DOHH2 (cell line): ENCODE measurements around the gene OR9Q1.

Source experiments
- H3F3A ChIP-seq: fragments of 200-600 bp; sonication (generic), shearing (Covaris generic); 2 replicates; pipeline ENCODE4 v1.6.0; 2016; ENCODE audit warnings: antibody characterized with exemption, mild to moderate bottlenecking; ENCODE audit not compliant: control insufficient read depth, insufficient read depth
- H3K27ac ChIP-seq: fragments of 200-600 bp; sonication (generic); 2 replicates; pipeline ENCODE4 v1.5.1; 2014; ENCODE audit warnings: low read depth, mild to moderate bottlenecking, low read length, moderate library complexity
- H3K27me3 ChIP-seq: fragments of 200-600 bp; sonication (generic); 2 replicates; pipeline ENCODE4 v1.6.1; 2014; ENCODE audit warnings: mild to moderate bottlenecking, low read length, mixed read lengths; ENCODE audit not compliant: control insufficient read depth
- H3K36me3 ChIP-seq: fragments of 200-600 bp; sonication (generic); 2 replicates; pipeline ENCODE4 v1.6.1; 2014; ENCODE audit warnings: mild to moderate bottlenecking, low read length, moderate library complexity, mixed read lengths; ENCODE audit not compliant: control insufficient read depth
- H3K4me1 ChIP-seq: fragments of 200-600 bp; sonication (generic); 2 replicates; pipeline ENCODE4 v1.6.1; 2014; ENCODE audit warnings: mild to moderate bottlenecking, low read length, mixed read lengths; ENCODE audit not compliant: control insufficient read depth
- H3K4me2 ChIP-seq: fragments of 200-600 bp; sonication (generic); 2 replicates; pipeline ENCODE4 v1.6.0; 2014; ENCODE audit warnings: mild to moderate bottlenecking, low read length, moderate library complexity
- H3K4me3 ChIP-seq: fragments of 200-600 bp; sonication (generic); 2 replicates; pipeline ENCODE4 v1.5.1; 2014; ENCODE audit warnings: mild to moderate bottlenecking, low read length, mixed read lengths
- H3K79me2 ChIP-seq: fragments of 200-600 bp; sonication (generic); 2 replicates; pipeline ENCODE4 v1.6.1; 2014; ENCODE audit warnings: mild to moderate bottlenecking, low read length, mixed read lengths; ENCODE audit not compliant: control insufficient read depth
- H3K9me2 ChIP-seq: fragments of 200-600 bp; sonication (generic); replicated peaks from 2 replicates; pipeline ENCODE4 v1.6.1; 2014; ENCODE audit warnings: mild to moderate bottlenecking, low read length, mixed read lengths; ENCODE audit not compliant: control insufficient read depth
- H3K9me3 ChIP-seq: fragments of 200-600 bp; sonication (generic); 2 replicates; pipeline ENCODE4 v1.6.1; 2014; ENCODE audit warnings: antibody characterized with exemption, low read length, mixed read lengths; ENCODE audit not compliant: control insufficient read depth, insufficient read depth
- H4K20me1 ChIP-seq: fragments of 200-600 bp; sonication (generic); 2 replicates; pipeline ENCODE4 v1.6.0; 2014; ENCODE audit warnings: low read depth, mild to moderate bottlenecking, antibody characterized with exemption, low read length, moderate library complexity; ENCODE audit not compliant: control insufficient read depth, insufficient read depth
- CTCF ChIP-seq: fragments of 200-600 bp; sonication (generic); IDR thresholded peaks from one replicate; pipeline ENCODE4 v1.5.1; 2014; ENCODE audit warnings: antibody characterized with exemption, mild to moderate bottlenecking, low read depth, low read length; ENCODE audit not compliant: poor library complexity, severe bottlenecking
- EZH2phosphoT487 ChIP-seq: fragments of 200-600 bp; sonication (generic); IDR thresholded peaks from 2 replicates; pipeline ENCODE4 v1.6.1; 2017; ENCODE audit warnings: borderline replicate concordance, mild to moderate bottlenecking, antibody characterized with exemption, low read length, moderate library complexity, mixed read lengths

The OR9Q1 gene

GRCh38 chr11:58178444-58178843, 154.8 kb downstream of the OR9Q1 start:
- Histone ChIP-seq H3K4me1 (no peaks in the 10 kb centered on the region), H3K27ac (no peak overlapping the region), H3K9me2 (no peaks in the 10 kb centered on the region), H3F3A (no peaks in the 10 kb centered on the region), H3K79me2 (no peaks in the 10 kb centered on the region), H3K4me3 (no peak overlapping the region), H3K27me3 (no peaks in the 10 kb centered on the region), H3K9me3 (no peaks in the 10 kb centered on the region), H3K4me2 (no peak overlapping the region), H4K20me1 (no peaks in the 10 kb centered on the region), H3K36me3 (no peaks in the 10 kb centered on the region)
- no peak for TF ChIP-seq EZH2phosphoT487
- TF ChIP-seq CTCF, result no peak

GRCh38 chr11:58179648-58180047, 156.0 kb downstream of the OR9Q1 start:
- Histone ChIP-seq H3K4me3 (no peak overlapping the region), H3K9me2 (no peaks in the 10 kb centered on the region), H4K20me1 (no peaks in the 10 kb centered on the region), H3K79me2 (no peaks in the 10 kb centered on the region), H3K4me2 (no peak overlapping the region), H3K27me3 (no peaks in the 10 kb centered on the region), H3K9me3 (no peaks in the 10 kb centered on the region), H3K4me1 (no peaks in the 10 kb centered on the region), H3K36me3 (no peaks in the 10 kb centered on the region), H3F3A (no peaks in the 10 kb centered on the region), H3K27ac (no peak overlapping the region)
- TF ChIP-seq EZH2phosphoT487, result no peak
- no peak for TF ChIP-seq CTCF

GRCh38 chr11:58186938-58187337, 163.3 kb downstream of the OR9Q1 start:
- Histone ChIP-seq H3K36me3 (no peaks in the 10 kb centered on the region), H3K4me1 (no peaks in the 10 kb centered on the region), H3K4me2 (no peak overlapping the region), H3K9me3 (no peaks in the 10 kb centered on the region), H4K20me1 (no peaks in the 10 kb centered on the region), H3K79me2 (no peaks in the 10 kb centered on the region), H3K4me3 (no peak overlapping the region), H3K27me3 (no peaks in the 10 kb centered on the region), H3K27ac (no peak overlapping the region), H3F3A (no peaks in the 10 kb centered on the region), H3K9me2 (no peaks in the 10 kb centered on the region)
- no peak for TF ChIP-seq EZH2phosphoT487
- TF ChIP-seq CTCF, result no peak

- H3K27me3 ChIP-seq, result no peaks in the 10 kb centered on the region
- H3F3A ChIP-seq, result no peaks in the 10 kb centered on the region
- no peaks in the 10 kb centered on the region for H3K36me3 ChIP-seq
- no peak within 1 kb of the TSS for H3K4me3 ChIP-seq
- H3K4me2 ChIP-seq, result no peak within 1 kb of the TSS
- H3K9me2 ChIP-seq, result no peaks in the 10 kb centered on the region
- no peak for TF ChIP-seq EZH2phosphoT487
- TF ChIP-seq CTCF, result no peak
- no peaks in the 10 kb centered on the region for H4K20me1 ChIP-seq
- no peaks in the 10 kb centered on the region for H3K79me2 ChIP-seq
- no peak within 1 kb of the TSS for H3K27ac ChIP-seq
- no peaks in the 10 kb centered on the region for H3K9me3 ChIP-seq
- H3K4me1 ChIP-seq, result no peaks in the 10 kb centered on the region
These were observed 165.1 kb downstream of the OR9Q1 start, which contains the start of gene OR9Q2 for GRCh38 chr11:58188770-58189169. TSS of gene OR9Q2 (plus strand) at chr11:58189070. CDS start at chr11:58190491, 1,421 bp downstream.
